IgD-negative memory B cell (primary cell): ENCODE measurements around the gene SSC5D. TPM values are rescaled to one million over a fixed set of nuclear protein-coding genes. Genes with fewer than 3 reads are reported as not detected.
A peak's percentile ranks its signal among the peaks of the same experiment; 100 is the strongest.
"Not testable (repeated sequence)": the region's sequence is repeated elsewhere in the genome, so short reads cannot be mapped to it uniquely, and the experiment has no call there.

Experiments used
- H3K27ac Mint-ChIP-seq, 3 donors: one replicate each; pipeline ENCODE4 v1.8.0; 2020 to 2022; ENCODE audit warnings: mild to moderate bottlenecking in 3 of 3, mixed read lengths in 3 of 3, moderate library complexity in 1 of 3
- H3K27me3 Mint-ChIP-seq: one replicate; pipeline ENCODE4 v1.8.0; 2021; ENCODE audit warnings: mixed read lengths
- H3K36me3 Mint-ChIP-seq: one replicate; pipeline ENCODE4 v1.8.0; 2020; ENCODE audit warnings: mild to moderate bottlenecking, mixed read lengths
- H3K4me1 Mint-ChIP-seq, 3 donors: one replicate each; pipeline ENCODE4 v1.8.0; 2020 to 2022; ENCODE audit warnings: mixed read lengths in 3 of 3, mild to moderate bottlenecking in 1 of 3
- H3K4me3 Mint-ChIP-seq, 4 donors: one replicate each; pipeline ENCODE4 v1.8.0; 2020 to 2022; ENCODE audit warnings: mild to moderate bottlenecking in 4 of 4, mixed read lengths in 4 of 4, moderate library complexity in 3 of 4
- H3K9me3 Mint-ChIP-seq, 3 donors: one replicate each; pipeline ENCODE4 v1.8.0; 2020 to 2021; ENCODE audit warnings: mixed read lengths in 3 of 3, mild to moderate bottlenecking in 1 of 3
- polyA plus RNA-seq: library from polyadenylated mRNA; unstranded; fragments of 300-500 nt; fragmentation: Illumina TruSeq; gene quantifications from one replicate; pipeline ENCODE4 v1.2.3, GENCODE V29; 2021

Gene SSC5D
- polyA plus RNA-seq = not detected

DNA sequence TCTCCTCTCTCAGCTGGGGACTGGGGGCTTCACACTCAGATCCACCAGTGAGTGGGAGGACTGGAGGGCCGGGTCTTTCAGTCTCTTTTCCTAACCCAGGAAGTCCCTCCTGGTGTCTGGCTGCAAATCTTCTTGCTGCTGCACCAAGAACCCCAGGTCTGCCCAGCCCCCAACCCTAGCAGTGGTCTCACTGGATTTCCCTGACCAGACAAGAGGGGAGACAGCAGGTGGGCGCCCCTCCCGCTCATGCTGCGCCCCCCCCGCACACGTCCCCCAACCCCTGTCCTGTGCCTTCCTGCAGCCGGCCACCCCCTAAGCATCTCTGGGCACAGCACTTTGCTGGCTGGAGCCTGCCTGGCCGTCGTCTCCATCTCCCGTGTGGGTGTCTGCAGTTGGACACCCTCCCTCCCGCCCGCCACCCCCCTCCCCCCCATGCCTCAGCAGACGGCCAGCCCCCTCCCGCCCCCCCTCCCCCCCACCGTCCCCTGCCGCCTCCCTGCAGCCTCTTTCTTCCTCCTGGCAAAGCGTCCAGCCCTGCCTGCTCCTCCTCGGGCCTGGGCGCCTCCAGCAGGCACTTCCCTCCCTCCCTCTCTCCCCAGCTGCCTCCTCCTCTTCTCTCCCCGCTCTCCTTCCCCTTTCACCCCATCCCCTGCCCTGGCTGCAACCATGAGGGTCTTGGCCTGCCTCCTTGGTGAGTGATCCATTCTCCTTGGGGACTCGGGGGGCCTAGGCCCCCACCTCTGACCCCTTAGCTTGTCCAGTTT is at the start of gene SSC5D:
SSC5D (plus strand) TSS at position 513 of the 764 bp plus-strand sequence; CDS start at position 667, 154 bp downstream.
- H3K4me3 Mint-ChIP-seq = peak within 1 kb of the TSS in 3 of 4 donors; percentile 13 to 65 (median 40)
- H3K36me3 Mint-ChIP-seq = no peaks in the 10 kb centered on the region
- peak within 1 kb of the TSS in 2 of 3 donors; percentile 59 to 67 for H3K27ac Mint-ChIP-seq
- peaks cover 7% of the 10 kb centered on the region for H3K27me3 Mint-ChIP-seq
- peaks cover 0 to 6% (median 1%) of the 10 kb centered on the region in 3 donors for H3K4me1 Mint-ChIP-seq
- H3K9me3 Mint-ChIP-seq = no peaks in the 10 kb centered on the region

DNA sequence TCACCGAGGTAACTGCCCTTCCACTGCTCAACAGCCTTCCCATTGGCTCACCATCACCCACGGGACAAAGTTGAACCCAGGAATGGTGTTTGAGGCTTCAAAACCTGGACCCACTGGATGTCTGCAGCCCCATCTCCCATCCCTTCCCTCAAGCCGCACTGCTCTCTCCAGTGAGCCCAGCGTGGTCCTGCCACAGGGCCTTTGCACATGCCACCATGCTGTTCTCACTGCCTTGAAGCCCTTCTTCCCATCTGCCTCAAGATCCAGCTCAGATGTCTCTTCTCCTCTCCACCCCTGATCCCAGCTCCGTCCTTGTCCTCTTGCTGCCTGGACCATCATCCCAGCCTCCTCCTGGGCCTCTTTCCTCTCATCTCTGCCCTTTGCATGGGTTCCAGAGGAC is 49.2 kb upstream of the SSC5D start:
- H3K27ac Mint-ChIP-seq = peak overlapping the region in 1 of 3 donors; percentile 33
- H3K4me3 Mint-ChIP-seq = peak overlapping the region in 1 of 4 donors; percentile 10

DNA sequence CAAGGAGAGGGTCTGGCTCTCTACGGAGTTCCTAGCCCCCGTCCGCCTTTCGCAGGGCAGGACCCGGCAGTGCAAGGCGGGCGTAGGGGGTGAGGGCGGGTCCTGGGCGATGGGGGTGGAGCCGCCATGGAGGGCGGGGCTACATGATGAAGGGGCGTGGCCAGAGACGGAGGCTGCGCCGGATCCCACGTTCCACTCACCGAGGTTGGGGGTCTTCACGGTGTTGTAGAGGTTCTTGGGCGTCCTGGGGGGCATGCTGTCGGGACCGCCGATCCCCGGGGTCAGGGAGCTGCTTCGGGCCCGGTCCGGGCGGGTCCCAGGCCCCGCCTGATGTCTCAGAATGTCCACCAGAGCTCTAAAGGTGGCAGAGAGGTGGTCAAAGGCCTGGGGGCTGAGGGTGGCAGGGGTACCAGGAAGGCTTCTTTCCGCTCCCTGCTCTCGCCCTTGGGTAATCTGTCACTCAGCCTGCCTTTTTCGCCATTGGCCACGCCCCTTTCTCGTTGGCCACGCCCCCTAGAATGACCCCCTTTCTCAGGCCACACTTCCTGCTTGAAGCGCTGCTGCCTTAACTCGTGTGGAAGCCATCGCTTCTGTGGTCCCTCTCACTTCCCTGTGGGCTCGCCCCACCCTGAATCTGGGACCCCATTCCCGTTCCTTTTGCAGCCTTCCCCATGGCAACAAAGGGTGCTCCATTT is 47.7 kb upstream of the SSC5D start:
- peaks cover 6 to 14% (median 10%) of the 10 kb centered on the region in 3 donors for H3K4me1 Mint-ChIP-seq
- H3K9me3 Mint-ChIP-seq = peaks cover 0 to 11% (median 0%) of the 10 kb centered on the region in 3 donors
- peak overlapping the region in 1 of 3 donors; percentile 4 for H3K27ac Mint-ChIP-seq
- H3K4me3 Mint-ChIP-seq = peak overlapping the region in 1 of 4 donors; percentile 80
- H3K36me3 Mint-ChIP-seq = no peaks in the 10 kb centered on the region
- H3K27me3 Mint-ChIP-seq = peaks cover 59% of the 10 kb centered on the region

More for the DNA sequence above, 49.2 kb upstream of the SSC5D start:
- Mint-ChIP-seq H3K9me3 (peaks cover 0 to 11% (median 0%) of the 10 kb centered on the region in 3 donors), H3K27me3 (peaks cover 48% of the 10 kb centered on the region), H3K36me3 (no peaks in the 10 kb centered on the region), H3K4me1 (peaks cover 6 to 14% (median 10%) of the 10 kb centered on the region in 3 donors)

DNA sequence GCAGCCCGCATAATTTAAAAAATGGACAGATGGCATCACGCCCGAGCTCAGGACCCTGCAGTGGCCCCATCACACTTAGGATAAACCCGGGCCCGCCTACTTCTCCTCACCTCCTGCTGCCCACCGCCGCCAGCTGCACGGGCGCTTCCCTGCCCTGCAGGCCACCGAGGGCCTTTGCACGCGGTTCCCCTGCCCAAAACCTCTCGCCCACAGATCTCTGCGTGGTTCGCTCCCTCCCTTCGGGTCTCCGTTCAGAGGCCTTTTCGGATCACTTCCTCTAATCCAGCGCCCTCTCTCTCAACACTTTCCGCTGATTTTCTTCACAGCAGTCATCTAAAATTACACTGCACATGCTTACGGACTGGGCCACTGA is 46.9 kb upstream of the SSC5D start:
- peaks cover 0 to 11% (median 0%) of the 10 kb centered on the region in 3 donors for H3K9me3 Mint-ChIP-seq
- peak overlapping the region in 2 of 3 donors; percentile 82 to 95 for H3K27ac Mint-ChIP-seq
- peaks cover 6 to 14% (median 10%) of the 10 kb centered on the region in 3 donors for H3K4me1 Mint-ChIP-seq
- H3K27me3 Mint-ChIP-seq = peaks cover 64% of the 10 kb centered on the region
- H3K36me3 Mint-ChIP-seq = no peaks in the 10 kb centered on the region
- peak overlapping the region in 3 of 4 donors; percentile 10 to 81 (median 49) for H3K4me3 Mint-ChIP-seq

- Mint-ChIP-seq H3K27ac (peak overlapping the region in 2 of 3 donors; percentile 82 to 95), H3K4me1 (peaks cover 6 to 14% (median 10%) of the 10 kb centered on the region in 3 donors), H3K27me3 (peaks cover 62% of the 10 kb centered on the region), H3K4me3 (peak overlapping the region in 3 of 4 donors; percentile 10 to 81 (median 49)), H3K9me3 (peaks cover 0 to 11% (median 0%) of the 10 kb centered on the region in 3 donors), H3K36me3 (no peaks in the 10 kb centered on the region)
Measured at GRCh38 chr19:55441692-55442321, 46.4 kb upstream of the SSC5D start.

- H3K4me3 Mint-ChIP-seq = peak overlapping the region in 2 of 4 donors; percentile 66 to 76
- peak overlapping the region in 1 of 3 donors; percentile 39 for H3K27ac Mint-ChIP-seq
- peaks cover 0 to 11% (median 0%) of the 10 kb centered on the region in 3 donors for H3K9me3 Mint-ChIP-seq
- H3K36me3 Mint-ChIP-seq = no peaks in the 10 kb centered on the region
- H3K27me3 Mint-ChIP-seq = peaks cover 55% of the 10 kb centered on the region
- peaks cover 6 to 14% (median 10%) of the 10 kb centered on the region in 3 donors for H3K4me1 Mint-ChIP-seq
Measured at GRCh38 chr19:55442372-55442961, 45.8 kb upstream of the SSC5D start.

- H3K27me3 Mint-ChIP-seq = peaks cover 55% of the 10 kb centered on the region
- H3K9me3 Mint-ChIP-seq = peaks cover 0 to 11% (median 0%) of the 10 kb centered on the region in 3 donors
- H3K36me3 Mint-ChIP-seq = no peaks in the 10 kb centered on the region
- H3K4me3 Mint-ChIP-seq = peak within 1 kb of the TSS in 2 of 4 donors; percentile 66 to 76
- peak within 1 kb of the TSS; percentile 39 to 87 (median 45) for H3K27ac Mint-ChIP-seq
- H3K4me1 Mint-ChIP-seq = peaks cover 6 to 14% (median 10%) of the 10 kb centered on the region in 3 donors
Measured at GRCh38 chr19:55443045-55443823, 45.0 kb upstream of the SSC5D start, which contains the start of gene SHISA7. SHISA7 (minus strand) TSS chr19:55443300; CDS start chr19:55442863, 437 bp downstream.

DNA sequence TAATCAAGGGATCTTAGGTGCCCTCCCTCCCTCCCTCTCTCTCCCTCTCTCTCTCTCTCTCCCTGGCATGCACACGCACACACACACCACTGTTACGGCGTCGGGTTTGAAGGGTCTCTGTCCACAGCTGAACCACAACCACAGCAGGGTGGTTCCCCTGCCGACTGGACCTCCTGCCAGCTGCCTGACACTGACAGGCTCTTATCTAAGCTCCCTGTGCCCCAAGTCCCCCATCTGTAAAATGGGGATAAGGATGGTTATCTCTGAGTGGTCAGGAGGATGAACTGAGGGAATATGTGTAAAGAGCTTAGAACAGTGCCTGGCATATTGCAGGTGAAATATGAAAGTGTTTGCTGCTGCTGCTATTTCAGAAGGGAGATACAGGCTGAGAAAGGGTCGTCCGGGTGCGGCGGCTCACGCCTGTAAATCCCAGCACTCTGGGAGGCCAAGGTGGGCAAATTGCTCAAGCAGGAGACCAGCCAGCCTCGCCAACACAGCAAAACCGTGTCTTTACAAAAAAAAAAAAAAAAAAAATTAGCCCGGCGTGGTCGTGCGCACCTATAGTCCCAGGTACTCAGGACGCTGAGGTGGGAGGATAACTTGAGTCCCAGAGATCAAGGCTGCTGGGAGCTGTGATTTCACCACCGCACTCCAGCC is 44.3 kb upstream of the SSC5D start:
- Mint-ChIP-seq H3K36me3 (no peaks in the 10 kb centered on the region), H3K9me3 (peaks cover 0 to 9% (median 0%) of the 10 kb centered on the region in 3 donors), H3K4me3 (peak overlapping the region in 2 of 4 donors; percentile 47 to 55), H3K27ac (peak overlapping the region in 1 of 3 donors; percentile 45), H3K27me3 (peaks cover 52% of the 10 kb centered on the region), H3K4me1 (peaks cover 6 to 14% (median 10%) of the 10 kb centered on the region in 3 donors)

DNA sequence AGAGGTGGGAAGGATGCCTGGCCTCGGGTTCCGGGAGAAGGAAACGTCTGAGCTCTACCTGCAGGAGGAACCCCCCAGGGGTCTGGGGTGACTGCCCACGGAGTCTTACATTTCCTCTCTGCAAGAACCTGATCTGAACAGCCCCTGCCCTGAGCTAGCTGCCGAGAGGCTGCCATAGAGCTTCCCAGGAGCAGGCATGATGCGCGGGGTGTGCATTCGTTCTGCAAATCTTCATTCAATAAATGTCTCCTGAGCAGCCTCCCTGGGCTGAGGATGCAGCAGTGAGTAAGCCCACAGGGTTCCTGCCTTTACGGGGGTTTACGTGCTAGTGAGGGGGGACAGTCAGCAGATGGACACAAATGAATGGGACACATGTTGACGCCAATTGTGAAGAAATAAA is 43.6 kb upstream of the SSC5D start:
- Mint-ChIP-seq H3K27me3 (peaks cover 45% of the 10 kb centered on the region), H3K27ac (peak overlapping the region in 1 of 3 donors; percentile 45), H3K4me3 (no peak overlapping the region), H3K9me3 (peaks cover 0 to 7% (median 0%) of the 10 kb centered on the region in 3 donors), H3K36me3 (no peaks in the 10 kb centered on the region), H3K4me1 (peaks cover 6 to 14% (median 8%) of the 10 kb centered on the region in 3 donors)

GRCh38 chr19:55446060-55446459 is 42.2 kb upstream of the SSC5D start:
- H3K4me1 Mint-ChIP-seq = peaks cover 6 to 10% (median 8%) of the 10 kb centered on the region in 3 donors
- peaks cover 0 to 4% (median 0%) of the 10 kb centered on the region in 3 donors for H3K9me3 Mint-ChIP-seq
- no peak overlapping the region for H3K4me3 Mint-ChIP-seq
- no peak overlapping the region for H3K27ac Mint-ChIP-seq
- H3K36me3 Mint-ChIP-seq = no peaks in the 10 kb centered on the region
- peaks cover 38% of the 10 kb centered on the region for H3K27me3 Mint-ChIP-seq

DNA sequence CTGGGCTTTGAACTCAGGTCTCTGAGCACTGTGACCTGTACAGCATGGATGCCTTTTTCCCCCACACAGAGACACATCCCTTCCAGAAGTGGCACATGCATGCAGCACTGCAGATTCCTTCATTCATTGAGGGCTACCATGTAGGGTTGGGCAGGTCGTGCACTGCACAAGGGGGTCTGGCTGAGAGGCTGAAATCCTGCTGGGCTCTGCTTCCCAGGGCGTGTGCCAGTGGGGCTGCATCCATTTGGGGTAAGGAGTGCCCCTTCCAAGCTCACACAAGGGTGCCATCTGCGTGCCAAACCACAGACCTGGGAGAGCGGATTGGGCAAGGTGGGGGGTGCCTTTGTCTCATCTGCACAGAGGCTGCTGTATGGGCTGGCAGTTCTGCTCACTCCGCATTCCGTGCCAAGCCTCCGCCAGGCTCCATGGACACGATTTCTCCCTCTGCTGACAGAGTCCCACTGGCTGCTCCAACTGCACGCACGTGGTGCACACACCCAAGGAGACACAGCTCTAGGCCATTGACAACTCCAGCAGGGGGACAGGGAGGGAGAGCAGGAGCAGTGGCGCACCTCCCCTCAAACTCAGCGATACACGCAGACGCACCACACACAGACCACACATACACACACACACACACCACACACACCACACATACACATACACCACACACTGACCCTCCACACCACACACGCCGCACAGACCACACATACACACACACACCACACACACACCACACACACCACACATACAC is 40.6 kb upstream of the SSC5D start:
- H3K27ac Mint-ChIP-seq = no peak overlapping the region
- no peaks in the 10 kb centered on the region for H3K36me3 Mint-ChIP-seq
- peaks cover 0 to 5% (median 3%) of the 10 kb centered on the region in 3 donors for H3K4me1 Mint-ChIP-seq
- peaks cover 33% of the 10 kb centered on the region for H3K27me3 Mint-ChIP-seq
- no peak overlapping the region for H3K4me3 Mint-ChIP-seq
- H3K9me3 Mint-ChIP-seq = no peaks in the 10 kb centered on the region

DNA sequence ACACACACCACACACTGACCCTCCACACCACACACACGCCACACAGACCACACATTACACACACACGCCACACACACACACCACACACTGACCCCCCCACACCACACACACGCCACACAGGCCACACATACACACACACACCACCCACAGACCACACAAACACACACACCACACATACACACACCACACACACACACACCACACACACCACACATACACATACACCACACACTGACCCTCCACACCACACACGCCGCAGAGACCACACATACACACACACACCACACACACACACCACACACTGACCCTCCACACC is 40.1 kb upstream of the SSC5D start:
- H3K9me3 Mint-ChIP-seq, H3K4me3 Mint-ChIP-seq, H3K4me1 Mint-ChIP-seq, H3K36me3 Mint-ChIP-seq, H3K27ac Mint-ChIP-seq: not testable (repeated sequence)
- peaks cover 32% of the 10 kb centered on the region for H3K27me3 Mint-ChIP-seq

GRCh38 chr19:55449469-55449868 is 38.8 kb upstream of the SSC5D start:
- H3K4me3 Mint-ChIP-seq = no peak overlapping the region
- H3K4me1 Mint-ChIP-seq = peaks cover 0 to 10% (median 6%) of the 10 kb centered on the region in 3 donors
- peaks cover 10% of the 10 kb centered on the region for H3K36me3 Mint-ChIP-seq
- no peak overlapping the region for H3K27ac Mint-ChIP-seq
- H3K9me3 Mint-ChIP-seq = no peaks in the 10 kb centered on the region
- H3K27me3 Mint-ChIP-seq = peaks cover 22% of the 10 kb centered on the region
